NCI-H2227 (cell line): Measurements from ENCODE around the gene ACTMAP.

ENCODE experiments used
- DNase-seq: peaks from one replicate; lab custom pipeline; 2025; ENCODE audit not compliant: unreplicated experiment; lab: John Stamatoyannopoulos, UW

ACTMAP gene

GRCh38 chr19:40701758-40702157, 48.5 kb downstream of the ACTMAP start:
- DNase-seq: no peak

- DNase-seq: no peak
These were observed 50.2 kb downstream of the ACTMAP start for GRCh38 chr19:40700083-40700482.

- no peak for DNase-seq
These were observed 53.3 kb downstream of the ACTMAP start for GRCh38 chr19:40697007-40697406.

- DNase-seq: no peak
These were observed 54.4 kb downstream of the ACTMAP start for GRCh38 chr19:40695881-40696280.

GRCh38 chr19:40693896-40694295, 56.4 kb downstream of the ACTMAP start:
- DNase-seq: no peak

GRCh38 chr19:40693150-40693788, 57.0 kb downstream of the ACTMAP start:
- DNase-seq: no peak

- DNase-seq: no peak
These were observed 58.1 kb downstream of the ACTMAP start for GRCh38 chr19:40692212-40692551.

- no peak for DNase-seq
These were observed 58.7 kb downstream of the ACTMAP start for GRCh38 chr19:40691421-40692211.
